Measurements from ENCODE around the gene SP110. TPM values are rescaled to one million over a fixed set of nuclear protein-coding genes. Genes with fewer than 3 reads are reported as not detected.
"Not testable (repeated sequence)": the region's sequence is repeated elsewhere in the genome, so short reads cannot be mapped to it uniquely, and the experiment has no call there.

SP110 gene
- total RNA-seq, 6 experiments from 2014 or later: 11.3 to 17.3 (median 14.1) TPM

GRCh38 chr2:230224458-230224857 is 4.7 kb upstream of the SP110 start:
- H3K4me3 Mint-ChIP-seq: no peak overlapping the region
- no peaks in the 10 kb centered on the region for H3K9me3 Mint-ChIP-seq
- no peaks in the 10 kb centered on the region for H3K36me3 Mint-ChIP-seq (ENCODE audit: low read depth)
- H3K27me3 Mint-ChIP-seq (ENCODE audit: insufficient read depth): no peaks in the 10 kb centered on the region
- no peak for DNase-seq
- TF ChIP-seq CTCF (IDR thresholded peaks at IDR 0.05): no peak
- no peak overlapping the region for H3K27ac Mint-ChIP-seq
- H3K4me1 Mint-ChIP-seq (ENCODE audit: low read depth): peaks cover 14% of the 10 kb centered on the region

GRCh38 chr2:230222829-230223228 is 3.0 kb upstream of the SP110 start:
- not testable (repeated sequence) for H3K4me3 Mint-ChIP-seq; DNase-seq; H3K27ac Mint-ChIP-seq; H3K27me3 Mint-ChIP-seq (ENCODE audit: insufficient read depth); H3K9me3 Mint-ChIP-seq; H3K36me3 Mint-ChIP-seq (ENCODE audit: low read depth)
- peaks cover 24% of the 10 kb centered on the region for H3K4me1 Mint-ChIP-seq (ENCODE audit: low read depth)

GRCh38 chr2:230221493-230221892 is 1.7 kb upstream of the SP110 start:
- Mint-ChIP-seq H3K27ac (no peak overlapping the region), H3K36me3 (ENCODE audit: low read depth) (no peaks in the 10 kb centered on the region), H3K9me3 (no peaks in the 10 kb centered on the region), H3K4me1 (ENCODE audit: low read depth) (peaks cover 25% of the 10 kb centered on the region), H3K27me3 (ENCODE audit: insufficient read depth) (no peaks in the 10 kb centered on the region), H3K4me3 (no peak overlapping the region)
- TF ChIP-seq CTCF (IDR thresholded peaks at IDR 0.05): no peak
- DNase-seq: no peak

GRCh38 chr2:230220347-230220969 is 674 bp upstream of the SP110 start:
- Mint-ChIP-seq H3K4me3 (peak overlapping the region; percentile 96), H3K36me3 (ENCODE audit: low read depth) (no peaks in the 10 kb centered on the region; the same call in 1 of the 2 replicates), H3K9me3 (no peaks in the 10 kb centered on the region), H3K27ac (peak overlapping the region; percentile 91), H3K27me3 (ENCODE audit: insufficient read depth) (no peaks in the 10 kb centered on the region), H3K4me1 (ENCODE audit: low read depth) (peaks cover 25% of the 10 kb centered on the region)
- TF ChIP-seq CTCF (IDR thresholded peaks at IDR 0.05): no peak
- DNase-seq: no peak

- Mint-ChIP-seq H3K9me3 (no peaks in the 10 kb centered on the region), H3K36me3 (ENCODE audit: low read depth) (peaks cover 10% of the 10 kb centered on the region), H3K4me3 (peak overlapping the region; percentile 96), H3K27ac (no peak overlapping the region), H3K27me3 (ENCODE audit: insufficient read depth) (no peaks in the 10 kb centered on the region), H3K4me1 (ENCODE audit: low read depth) (peaks cover 25% of the 10 kb centered on the region)
- DNase-seq: no peak
- TF ChIP-seq CTCF (IDR thresholded peaks at IDR 0.05): no peak
These were observed 1.4 kb downstream of the SP110 start for GRCh38 chr2:230218421-230218820.

GRCh38 chr2:230217424-230217823 is 2.4 kb downstream of the SP110 start:
- Mint-ChIP-seq H3K9me3 (no peaks in the 10 kb centered on the region), H3K4me1 (ENCODE audit: low read depth) (peaks cover 25% of the 10 kb centered on the region), H3K36me3 (ENCODE audit: low read depth) (peaks cover 10% of the 10 kb centered on the region), H3K27me3 (ENCODE audit: insufficient read depth) (no peaks in the 10 kb centered on the region), H3K4me3 (no peak overlapping the region), H3K27ac (no peak overlapping the region)
- TF ChIP-seq CTCF (IDR thresholded peaks at IDR 0.05): no peak
- DNase-seq: no peak
